Heart right ventricle (tissue), 16 donors: ENCODE data around the gene HLA-A. TPM values are rescaled to one million over a fixed set of nuclear protein-coding genes. Genes with fewer than 3 reads are reported as not detected.

Experiments used
- ATAC-seq, 8 donors: fragments of 200-7000 bp; cut with Tn5 transposase; one replicate each; pipeline ENCODE4 v1.9.1; 2020; ENCODE audit warnings: mild to moderate bottlenecking in 8 of 8, moderate library complexity in 8 of 8, moderate number of reproducible peaks in 1 of 8
- DNase-seq, 2 donors: peaks; one replicate each; pipeline ENCODE4 v3.0.0-alpha.2; 2020
- H3K27ac ChIP-seq, 10 donors: fragments of 200-600 bp; sonication (generic) in 2 of 10; one replicate each; pipeline versions ENCODE4 v1.5.0 to v1.8.0; 2020 to 2022; ENCODE audit warnings: mild to moderate bottlenecking in 3 of 10
- H3K27me3 ChIP-seq, 7 donors: fragments of 200-600 bp; one replicate each; pipeline ENCODE4 v1.8.0; 2021 to 2022; ENCODE audit warnings: mild to moderate bottlenecking in 2 of 7
- H3K36me3 ChIP-seq, 9 donors: fragments of 200-600 bp; sonication (generic) in 1 of 9; one replicate each; pipeline versions ENCODE4 v1.5.0 to v1.8.0; 2020 to 2022; ENCODE audit warnings: mild to moderate bottlenecking in 2 of 9
- H3K4me1 ChIP-seq, 9 donors: fragments of 200-600 bp; sonication (generic) in 1 of 9; one replicate each; pipeline versions ENCODE4 v1.5.0 to v1.8.0; 2020 to 2022; ENCODE audit warnings: mild to moderate bottlenecking in 4 of 9
- H3K4me3 ChIP-seq, 10 donors: fragments of 200-600 bp; sonication (generic) in 2 of 10; one replicate each; pipeline versions ENCODE4 v1.5.0 to v1.8.0; 2020 to 2022; ENCODE audit warnings: mild to moderate bottlenecking in 7 of 10, moderate library complexity in 2 of 10
- H3K9me3 ChIP-seq, 11 donors: fragments of 200-600 bp in 10 of 11; sonication (generic) in 2 of 11; one replicate each; pipeline versions ENCODE4 v1.5.0 to v1.8.0; 2013 to 2022; ENCODE audit warnings: mild to moderate bottlenecking in 2 of 11, control low read depth in 1 of 11, moderate library complexity in 1 of 11
- CTCF ChIP-seq, 9 donors: fragments of 200-600 bp; sonication (generic) in 2 of 9; IDR thresholded peaks; one replicate each; pipeline versions ENCODE4 v1.5.0 to v1.8.0; 2021 to 2022; ENCODE audit warnings: antibody characterized with exemption in 9 of 9, mild to moderate bottlenecking in 5 of 9, moderate library complexity in 1 of 9
- WGBS, 2 donors: extraction: QIAGEN DNeasy Blood & Tissue Kit; methylation state at CpG; one replicate each; pipeline ENCODE4 v1.1.7; 2013; ENCODE audit warnings: inconsistent platforms in 1 of 2; 5-methylcytosine and 5-hydroxymethylcytosine counted together
- intact Hi-C, 10 donors: fragments of 100-400 bp; cut with DNase I; formaldehyde crosslinking; loops; one replicate each; pipeline versions ENCODE4 v1.11.1 to v1.14.2; 2022
- polyA plus RNA-seq, 2 donors: library from polyadenylated mRNA; stranded (reverse); fragments of 200-250 nt; gene quantifications; one replicate each; pipeline ENCODE4 v1.2.3, GENCODE V29; 2013
- total RNA-seq, 10 donors: library from RNA; stranded (reverse); fragmentation: NEBNext Ultra II Directional in 3 of 10; extraction: Animal tissue kit (Norgen Biotek cat#: 25700) in 3 of 10; gene quantifications; one replicate each; pipeline versions ENCODE4 v1.2.1 to v1.2.4, GENCODE V29; 2021 to 2023
- donor health status: Arrhythmogenic right ventricular cardiomyopathy.
- donor health status: ischemic (EF 13 %, LVEDD 7.1; RV severe dilation, severe dysfunction).
- donor health status: healthy with polysubstance abuse.
- donor health status: DM: no; HTN: yes; CAD: no.
- donor health status: DM: no; HTN: no; CAD: no.
- donor health status: ischemic (EF 25% LVEDD 6.9; RV normal size, moderate dysfunction).
- donor health status: ischemic (EF 25% LVEDD 5.7; RV mildly dilated, moderate dysfunction).
- donor health status: healthy.
- donor health status: DM: yes; HTN: yes; CAD: no.
- donor health status: Ischemic cardiomyopathy.
- donor health status: ischemic (EF 35%, LVEDD 5.7; RV mildly dilated, moderate dysfunction).
- donor health status: nonischemic (EF 11% LVEDD 7.7; RV severe dilation, severe dysfunction).
- donor health status: DM: yes; HTN: yes; CAD: no.
- donor health status: PGD.
- donor health status: ischemic (EF 29% LVEDD 5.4; RV normal size, mild dysfunction).
- donor health status: nonischemic (EF 23%, LVEDD 6.1; RV moderate dilation, normal function).

Gene HLA-A
- total and polyA plus RNA-seq, 12 donors = 218 to 1,594 (median 312) TPM

DNA sequence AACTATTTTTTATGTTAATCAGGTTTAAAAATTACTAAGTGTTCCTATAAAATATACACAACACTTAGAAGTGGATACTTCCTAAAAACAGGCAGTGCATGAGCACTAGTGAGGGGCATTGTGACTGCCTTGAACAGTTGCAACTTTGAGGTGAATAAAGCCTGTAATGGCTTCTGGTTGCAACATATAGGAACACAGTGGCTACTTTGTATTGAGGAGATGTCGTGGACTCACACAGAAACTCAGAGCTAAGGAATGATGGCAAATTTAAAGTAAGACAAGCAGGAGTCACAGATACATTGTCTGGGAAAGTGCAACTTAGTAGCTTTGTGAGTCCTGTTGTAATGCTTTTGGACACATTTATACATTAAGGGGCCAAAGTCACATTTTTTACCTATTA, 861 bp upstream of the HLA-A start:
- ATAC-seq = peak in 1 of 8 donors; percentile 6
- Histone ChIP-seq H3K27me3 (no peaks in the 10 kb centered on the region), H3K36me3 (peaks cover 0 to 32% (median 0%) of the 10 kb centered on the region in 9 donors), H3K4me1 (peaks cover 0 to 42% (median 29%) of the 10 kb centered on the region in 9 donors), H3K27ac (peak overlapping the region in 9 of 10 donors; percentile 73 to 98 (median 92)), H3K4me3 (peak overlapping the region in 9 of 10 donors; percentile 53 to 96 (median 84)), H3K9me3 (no peaks in the 10 kb centered on the region)
- 0 to 45% methylated on average over 1 of the region's 1 CpG for WGBS, 2 donors
- TF ChIP-seq CTCF (IDR thresholded peaks at IDR 0.05) = no peak
- intact Hi-C loops = loop anchor here in 6 of 10 donors (1.0 to 10.0 kb wide), 3 partner anchors 36 to 57 kb away; no protein-coding TSS in a partner anchor
- no peak for DNase-seq

DNA sequence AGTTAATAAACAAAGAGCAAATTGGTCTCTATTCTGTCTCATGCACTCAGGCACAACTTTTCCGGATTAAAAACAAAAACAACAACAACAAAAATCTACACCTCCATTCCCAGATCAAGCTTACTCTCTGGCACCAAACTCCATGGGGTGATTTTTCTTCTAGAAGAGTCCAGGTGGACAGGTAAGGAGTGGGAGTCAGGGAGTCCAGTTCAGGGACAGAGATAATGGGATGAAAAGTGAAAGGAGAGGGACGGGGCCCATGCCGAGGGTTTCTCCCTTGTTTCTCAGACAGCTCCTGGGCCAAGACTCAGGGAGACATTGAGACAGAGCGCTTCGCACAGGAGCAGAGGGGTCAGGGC, 437 bp upstream of the HLA-A start:
- Histone ChIP-seq H3K4me3 (peak overlapping the region in 9 of 10 donors; percentile 53 to 96 (median 84)), H3K4me1 (peaks cover 0 to 42% (median 29%) of the 10 kb centered on the region in 9 donors), H3K36me3 (peaks cover 0 to 36% (median 0%) of the 10 kb centered on the region in 9 donors), H3K27me3 (no peaks in the 10 kb centered on the region), H3K27ac (peak overlapping the region; percentile 73 to 98 (median 91)), H3K9me3 (no peaks in the 10 kb centered on the region)
- DNase-seq = no peak
- ATAC-seq = peak; percentile 11 to 54 (median 45)
- intact Hi-C loops = loop anchor here in 7 of 10 donors (1.0 to 10.0 kb wide), 5 partner anchors 23 to 57 kb away; no protein-coding TSS in a partner anchor
- WGBS, 2 donors = 0 to 8% methylated on average over 5 of the region's 5 CpGs
- TF ChIP-seq CTCF (IDR thresholded peaks at IDR 0.05) = no peak

DNA sequence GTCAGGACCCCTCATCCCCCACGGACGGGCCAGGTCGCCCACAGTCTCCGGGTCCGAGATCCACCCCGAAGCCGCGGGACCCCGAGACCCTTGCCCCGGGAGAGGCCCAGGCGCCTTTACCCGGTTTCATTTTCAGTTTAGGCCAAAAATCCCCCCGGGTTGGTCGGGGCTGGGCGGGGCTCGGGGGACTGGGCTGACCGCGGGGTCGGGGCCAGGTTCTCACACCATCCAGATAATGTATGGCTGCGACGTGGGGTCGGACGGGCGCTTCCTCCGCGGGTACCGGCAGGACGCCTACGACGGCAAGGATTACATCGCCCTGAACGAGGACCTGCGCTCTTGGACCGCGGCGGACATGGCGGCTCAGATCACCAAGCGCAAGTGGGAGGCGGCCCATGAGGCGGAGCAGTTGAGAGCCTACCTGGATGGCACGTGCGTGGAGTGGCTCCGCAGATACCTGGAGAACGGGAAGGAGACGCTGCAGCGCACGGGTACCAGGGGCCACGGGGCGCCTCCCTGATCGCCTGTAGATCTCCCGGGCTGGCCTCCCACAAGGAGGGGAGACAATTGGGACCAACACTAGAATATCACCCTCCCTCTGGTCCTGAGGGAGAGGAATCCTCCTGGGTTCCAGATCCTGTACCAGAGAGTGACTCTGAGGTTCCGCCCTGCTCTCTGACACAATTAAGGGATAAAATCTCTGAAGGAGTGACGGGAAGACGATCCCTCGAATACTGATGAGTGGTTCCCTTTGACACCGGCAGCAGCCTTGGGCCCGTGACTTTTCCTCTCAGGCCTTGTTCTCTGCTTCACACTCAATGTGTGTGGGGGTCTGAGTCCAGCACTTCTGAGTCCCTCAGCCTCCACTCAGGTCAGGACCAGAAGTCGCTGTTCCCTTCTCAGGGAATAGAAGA, 978 bp downstream of the HLA-A start:
- H3K9me3 ChIP-seq = no peaks in the 10 kb centered on the region
- H3K36me3 ChIP-seq = peaks cover 0 to 49% (median 0%) of the 10 kb centered on the region in 9 donors
- no peak for TF ChIP-seq CTCF (IDR thresholded peaks at IDR 0.05)
- ATAC-seq (peak in 7 of 8 donors; percentile 8 to 42 (median 14)), DNase-seq (peak in 1 of 2 donors; percentile 32)
- no peaks in the 10 kb centered on the region for H3K27me3 ChIP-seq
- peaks cover 0 to 42% (median 29%) of the 10 kb centered on the region in 9 donors for H3K4me1 ChIP-seq
- 21 to 27% methylated on average over 55 to 58 of the region's 58 CpGs for WGBS, 2 donors
- intact Hi-C loops = loop anchor here in 7 of 10 donors (2.0 to 10.0 kb wide), 4 partner anchors 21 to 59 kb away; no protein-coding TSS in a partner anchor
- peak overlapping the region in 8 of 10 donors; percentile 75 to 98 (median 93) for H3K27ac ChIP-seq
- H3K4me3 ChIP-seq = peak overlapping the region; percentile 53 to 96 (median 78)

DNA sequence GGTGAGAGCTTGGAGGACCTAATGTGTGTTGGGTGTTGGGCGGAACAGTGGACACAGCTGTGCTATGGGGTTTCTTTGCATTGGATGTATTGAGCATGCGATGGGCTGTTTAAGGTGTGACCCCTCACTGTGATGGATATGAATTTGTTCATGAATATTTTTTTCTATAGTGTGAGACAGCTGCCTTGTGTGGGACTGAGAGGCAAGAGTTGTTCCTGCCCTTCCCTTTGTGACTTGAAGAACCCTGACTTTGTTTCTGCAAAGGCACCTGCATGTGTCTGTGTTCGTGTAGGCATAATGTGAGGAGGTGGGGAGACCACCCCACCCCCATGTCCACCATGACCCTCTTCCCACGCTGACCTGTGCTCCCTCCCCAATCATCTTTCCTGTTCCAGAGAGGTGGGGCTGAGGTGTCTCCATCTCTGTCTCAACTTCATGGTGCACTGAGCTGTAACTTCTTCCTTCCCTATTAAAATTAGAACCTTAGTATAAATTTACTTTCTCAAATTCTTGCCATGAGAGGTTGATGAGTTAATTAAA, 3.0 kb downstream of the HLA-A start:
- 77 to 78% methylated on average over 4 of the region's 4 CpGs for WGBS, 2 donors
- Histone ChIP-seq H3K27me3 (no peaks in the 10 kb centered on the region), H3K27ac (no peak overlapping the region), H3K36me3 (peaks cover 0 to 64% (median 0%) of the 10 kb centered on the region in 9 donors), H3K9me3 (no peaks in the 10 kb centered on the region), H3K4me1 (peaks cover 0 to 42% (median 29%) of the 10 kb centered on the region in 9 donors), H3K4me3 (peak overlapping the region in 4 of 10 donors; percentile 15 to 89 (median 78))
- intact Hi-C loops = loop anchor here in 1 of 10 donors (10.0 kb wide), 1 partner anchor 61 kb away; no protein-coding TSS in a partner anchor
- no peak for DNase-seq
- TF ChIP-seq CTCF (IDR thresholded peaks at IDR 0.05) = no peak
- ATAC-seq = no peak
